MM.1S (cell line): Measurements from ENCODE around the gene CDH20.

Source experiments
- DNase-seq: peaks from one replicate; pipeline ENCODE4 v3.0.0-alpha.2; 2015
- H2AFZ ChIP-seq: fragments of 300-600 bp; sonication (generic); 2 replicates; pipeline ENCODE4 v1.6.0; 2016; ENCODE audit warnings: antibody characterized with exemption, low read length
- H3F3A ChIP-seq: fragments of 300-600 bp; sonication (generic); 2 replicates; pipeline ENCODE4 v1.6.1; 2016; ENCODE audit warnings: mild to moderate bottlenecking, antibody characterized with exemption, low read length, moderate library complexity, mixed read lengths; ENCODE audit not compliant: insufficient read depth
- H3K27ac ChIP-seq: fragments of 300-600 bp; sonication (generic); 2 replicates; pipeline ENCODE4 v1.5.1; 2016; ENCODE audit warnings: mild to moderate bottlenecking, low read length
- H3K27me3 ChIP-seq: fragments of 300-600 bp; sonication (generic); replicated peaks from 2 replicates; pipeline ENCODE4 v1.6.0; 2016; ENCODE audit warnings: low read length; ENCODE audit not compliant: insufficient read depth
- H3K36me3 ChIP-seq: fragments of 300-600 bp; sonication (generic); replicated peaks from 2 replicates; pipeline ENCODE4 v1.6.1; 2016; ENCODE audit warnings: mild to moderate bottlenecking, low read length, mixed read lengths; ENCODE audit not compliant: insufficient read depth
- H3K4me1 ChIP-seq: fragments of 300-600 bp; sonication (generic); 2 replicates; pipeline ENCODE4 v1.6.1; 2016; ENCODE audit warnings: low read length, mixed read lengths
- H3K4me2 ChIP-seq: fragments of 300-600 bp; sonication (generic); 2 replicates; pipeline ENCODE4 v1.6.0; 2016; ENCODE audit warnings: low read depth, low read length
- H3K4me3 ChIP-seq: fragments of 300-600 bp; sonication (generic); 2 replicates; pipeline ENCODE4 v1.5.1; 2016; ENCODE audit warnings: low read length, mixed read lengths
- H3K79me2 ChIP-seq: fragments of 300-600 bp; sonication (generic); 2 replicates; pipeline ENCODE4 v1.6.1; 2016; ENCODE audit warnings: mixed run types, low read length, mixed read lengths
- H3K9ac ChIP-seq: fragments of 300-600 bp; sonication (generic); 2 replicates; pipeline ENCODE4 v1.6.1; 2016; ENCODE audit warnings: low read length, mixed read lengths
- H3K9me2 ChIP-seq: fragments of 300-600 bp; sonication (generic); replicated peaks from 2 replicates; pipeline ENCODE4 v1.6.1; 2016; ENCODE audit warnings: mild to moderate bottlenecking, low read length, mixed read lengths; ENCODE audit not compliant: insufficient read depth
- H3K9me3 ChIP-seq: fragments of 300-600 bp; sonication (generic); replicated peaks from 2 replicates; pipeline ENCODE4 v1.6.1; 2016; ENCODE audit warnings: mild to moderate bottlenecking, low read length, mixed read lengths; ENCODE audit not compliant: insufficient read depth
- H4K20me1 ChIP-seq: fragments of 300-600 bp; sonication (generic); 2 replicates; pipeline ENCODE4 v1.6.1; 2016; ENCODE audit warnings: mild to moderate bottlenecking, low read length, moderate library complexity, mixed read lengths; ENCODE audit not compliant: insufficient read depth
- EZH2 ChIP-seq: fragments of 300-600 bp; sonication (generic); optimal IDR thresholded peaks from 2 replicates; pipeline ENCODE3; 2017; ENCODE audit warnings: low read depth, mild to moderate bottlenecking, antibody characterized with exemption, low read length, mixed read lengths
- EZH2phosphoT487 ChIP-seq: fragments of 300-600 bp; sonication (generic); IDR thresholded peaks from 2 replicates; pipeline ENCODE4 v1.6.1; 2018; ENCODE audit warnings: antibody characterized with exemption, low read length
- TF ChIP-seq, protein P1 (sequence below): fragments of 300-600 bp; sonication (generic); IDR thresholded peaks from 2 replicates; pipeline ENCODE4 v1.5.1; 2016; ENCODE audit warnings: antibody characterized with exemption, low read length, mixed read lengths

The CDH20 gene

DNA sequence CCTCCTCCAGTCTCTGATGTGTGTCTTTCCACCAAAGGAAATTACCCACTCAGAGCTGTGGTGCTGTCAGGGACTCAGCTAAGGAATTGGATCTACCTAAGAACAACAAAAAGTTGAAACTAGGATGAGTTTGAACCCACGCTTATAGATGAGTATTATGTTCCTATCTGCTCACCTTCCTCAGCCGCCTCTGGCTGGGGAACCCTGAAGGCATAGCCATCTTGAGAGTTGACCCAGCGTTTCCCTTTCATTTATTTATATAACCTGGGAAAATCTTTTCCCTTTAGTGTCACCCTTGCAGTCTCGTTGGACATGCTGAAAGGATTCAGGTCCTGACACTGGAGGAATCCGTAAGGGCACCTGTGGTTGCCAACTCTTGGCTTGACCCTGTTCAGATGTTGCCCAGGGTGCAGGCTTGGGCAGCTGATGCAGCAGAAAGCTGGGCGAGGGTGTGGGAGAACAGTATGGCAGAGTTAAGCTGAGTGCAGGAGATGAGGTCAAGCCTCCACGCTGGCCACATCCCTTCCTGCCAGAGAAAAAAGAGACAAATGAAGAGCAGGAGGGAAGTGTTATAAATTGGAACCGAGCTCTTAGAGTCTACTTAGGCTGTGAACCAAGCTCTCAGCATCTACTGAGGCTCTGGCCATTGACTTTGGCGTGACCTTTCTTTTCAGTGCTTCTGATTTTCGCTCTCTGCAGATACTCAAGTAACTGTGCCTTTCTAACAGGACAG, 1.9 kb downstream of the CDH20 start:
- Histone ChIP-seq H3K36me3 (no peaks in the 10 kb centered on the region), H3F3A (no peaks in the 10 kb centered on the region), H3K9me2 (no peaks in the 10 kb centered on the region), H3K9ac (no peak overlapping the region), H3K4me3 (no peak overlapping the region), H3K27ac (no peak overlapping the region), H3K4me1 (no peaks in the 10 kb centered on the region), H3K27me3 (no peaks in the 10 kb centered on the region), H3K79me2 (no peaks in the 10 kb centered on the region), H3K9me3 (no peaks in the 10 kb centered on the region), H2AFZ (no peak overlapping the region), H3K4me2 (no peak overlapping the region), H4K20me1 (no peaks in the 10 kb centered on the region)
- no peak for DNase-seq
- no peak for TF ChIP-seq EZH2phosphoT487
- no peak for TF ChIP-seq EZH2
- TF ChIP-seq, protein P1, sequence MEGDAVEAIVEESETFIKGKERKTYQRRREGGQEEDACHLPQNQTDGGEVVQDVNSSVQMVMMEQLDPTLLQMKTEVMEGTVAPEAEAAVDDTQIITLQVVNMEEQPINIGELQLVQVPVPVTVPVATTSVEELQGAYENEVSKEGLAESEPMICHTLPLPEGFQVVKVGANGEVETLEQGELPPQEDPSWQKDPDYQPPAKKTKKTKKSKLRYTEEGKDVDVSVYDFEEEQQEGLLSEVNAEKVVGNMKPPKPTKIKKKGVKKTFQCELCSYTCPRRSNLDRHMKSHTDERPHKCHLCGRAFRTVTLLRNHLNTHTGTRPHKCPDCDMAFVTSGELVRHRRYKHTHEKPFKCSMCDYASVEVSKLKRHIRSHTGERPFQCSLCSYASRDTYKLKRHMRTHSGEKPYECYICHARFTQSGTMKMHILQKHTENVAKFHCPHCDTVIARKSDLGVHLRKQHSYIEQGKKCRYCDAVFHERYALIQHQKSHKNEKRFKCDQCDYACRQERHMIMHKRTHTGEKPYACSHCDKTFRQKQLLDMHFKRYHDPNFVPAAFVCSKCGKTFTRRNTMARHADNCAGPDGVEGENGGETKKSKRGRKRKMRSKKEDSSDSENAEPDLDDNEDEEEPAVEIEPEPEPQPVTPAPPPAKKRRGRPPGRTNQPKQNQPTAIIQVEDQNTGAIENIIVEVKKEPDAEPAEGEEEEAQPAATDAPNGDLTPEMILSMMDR: no peak

DNA sequence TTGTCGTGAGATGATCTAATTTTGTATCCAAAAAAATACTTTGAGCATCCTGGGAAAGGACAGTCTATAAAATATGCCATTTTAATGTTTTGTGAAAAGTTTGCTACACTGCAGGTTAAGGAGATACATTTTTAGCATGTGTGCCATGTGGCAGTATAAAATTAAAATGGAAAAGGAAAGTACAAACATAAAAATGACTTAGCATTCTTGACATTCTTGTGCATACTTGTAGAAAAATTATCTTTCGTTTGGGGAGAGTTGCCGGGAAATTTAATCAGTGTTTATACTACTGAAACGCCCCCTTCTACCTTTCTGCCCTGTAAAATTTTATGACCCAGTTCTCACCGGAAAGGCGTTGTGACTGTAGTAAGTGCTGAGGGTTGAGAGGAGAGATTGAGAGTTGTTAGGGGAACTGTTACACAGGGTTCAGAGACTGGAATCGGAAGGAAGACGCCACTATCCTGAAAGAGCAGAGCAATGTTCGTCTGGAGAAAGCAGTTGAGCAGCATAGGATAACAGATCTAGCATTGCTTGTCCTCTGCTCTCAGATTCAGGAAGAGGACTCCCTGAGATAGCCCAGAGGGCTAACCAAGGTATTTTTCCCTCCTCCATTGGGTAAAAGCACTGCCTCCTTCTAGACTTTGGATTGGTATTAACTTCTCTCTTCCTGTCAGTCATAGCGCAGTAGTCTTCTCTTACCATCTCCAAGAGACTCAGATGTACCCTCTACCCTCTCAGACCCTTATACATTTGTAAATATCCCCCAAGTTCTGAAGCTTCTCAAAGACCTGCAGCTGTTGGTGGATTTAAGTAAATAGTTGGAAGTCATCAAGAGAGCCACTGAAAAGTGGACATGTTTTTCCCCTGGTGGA, 2.7 kb downstream of the CDH20 start:
- Histone ChIP-seq H3F3A (no peaks in the 10 kb centered on the region), H3K27me3 (no peaks in the 10 kb centered on the region), H3K36me3 (no peaks in the 10 kb centered on the region), H4K20me1 (no peaks in the 10 kb centered on the region), H3K79me2 (no peaks in the 10 kb centered on the region), H3K4me3 (no peak overlapping the region), H3K9me2 (no peaks in the 10 kb centered on the region), H3K9ac (no peak overlapping the region), H2AFZ (no peak overlapping the region), H3K9me3 (no peaks in the 10 kb centered on the region), H3K27ac (no peak overlapping the region), H3K4me2 (no peak overlapping the region), H3K4me1 (no peaks in the 10 kb centered on the region)
- no peak for DNase-seq
- TF ChIP-seq, protein P1: no peak
- TF ChIP-seq EZH2phosphoT487 (no peak), EZH2 (no peak)

DNA sequence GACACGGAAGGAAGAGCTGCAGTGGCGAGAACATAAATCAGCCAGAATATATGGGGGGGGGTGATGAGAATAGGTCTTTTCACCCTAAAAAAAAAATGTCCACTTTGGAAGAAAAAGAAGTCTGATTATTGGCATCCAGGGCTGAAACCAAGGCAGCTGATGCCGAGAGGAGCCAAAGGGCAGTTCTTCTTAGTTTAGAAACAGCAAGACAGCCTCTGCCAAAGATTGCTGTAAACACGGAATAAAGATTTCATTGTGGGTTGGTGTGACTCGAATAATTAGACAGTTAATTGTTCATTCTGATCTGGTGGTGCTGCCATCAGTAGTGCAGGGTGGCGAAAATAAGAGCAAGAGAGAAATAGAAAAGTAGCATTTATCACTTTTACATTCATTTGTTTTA, 3.5 kb downstream of the CDH20 start:
- Histone ChIP-seq H3K79me2 (no peaks in the 10 kb centered on the region), H3K9ac (no peak overlapping the region), H3K9me3 (no peaks in the 10 kb centered on the region), H3K4me2 (no peak overlapping the region), H3K36me3 (no peaks in the 10 kb centered on the region), H2AFZ (no peak overlapping the region), H3K4me3 (no peak overlapping the region), H3F3A (no peaks in the 10 kb centered on the region), H3K27me3 (no peaks in the 10 kb centered on the region), H3K27ac (no peak overlapping the region), H3K9me2 (no peaks in the 10 kb centered on the region), H3K4me1 (no peaks in the 10 kb centered on the region), H4K20me1 (no peaks in the 10 kb centered on the region)
- DNase-seq: no peak
- TF ChIP-seq, protein P1: no peak
- no peak for TF ChIP-seq EZH2
- TF ChIP-seq EZH2phosphoT487: no peak
